ENCODE results near the gene CPNE6. TPM values are rescaled to one million over a fixed set of nuclear protein-coding genes. Genes with fewer than 3 reads are reported as not detected.
A peak's percentile ranks its signal among the peaks of the same experiment; 100 is the strongest.
"Not testable (repeated sequence)": the region's sequence is repeated elsewhere in the genome, so short reads cannot be mapped to it uniquely, and the experiment has no call there.

Gene CPNE6
- not detected for total RNA-seq

- Histone ChIP-seq H3K36me3 (no peaks in the 10 kb centered on the region), H3K27ac (no peak within 1 kb of the TSS), H3K27me3 (peaks cover 17 to 19% (median 18%) of the 10 kb centered on the region in 3 donors), H3K9me3 (no peaks in the 10 kb centered on the region), H3K4me1 (no peaks in the 10 kb centered on the region), H3K4me3 (no peak within 1 kb of the TSS)
- intact Hi-C loops (cut with DNase I; ENCODE audit: low total_unique reads) (no loop called here), in situ Hi-C loops (cut with MboI; ENCODE audit: low sequenced_read_pairs in 4 of 4) (no loop called here)
- no peak for TF ChIP-seq POLR2A (IDR thresholded peaks at IDR 0.05)
- TF ChIP-seq CTCF (IDR thresholded peaks at IDR 0.05 in 4 of 5, conservative IDR thresholded peaks at IDR 0.05 in 1 of 5) = no peak
- DNase-seq (no peak), ATAC-seq (no peak)
Measured at GRCh38 chr14:24071144-24071697, at the start of gene CPNE6. CPNE6 (plus strand) TSS chr14:24071562; CDS start chr14:24072937, 1,375 bp downstream.

GRCh38 chr14:24024939-24025418 is 46.4 kb upstream of the CPNE6 start:
- H3K9me3 ChIP-seq; H3K36me3 ChIP-seq; in situ Hi-C loops (cut with MboI; ENCODE audit: low sequenced_read_pairs in 4 of 4); ATAC-seq; intact Hi-C loops (cut with DNase I; ENCODE audit: low total_unique reads); H3K4me3 ChIP-seq; H3K27me3 ChIP-seq; H3K27ac ChIP-seq; H3K4me1 ChIP-seq; DNase-seq: not testable (repeated sequence)

- H3K4me3 ChIP-seq; H3K36me3 ChIP-seq; DNase-seq; H3K27ac ChIP-seq; H3K9me3 ChIP-seq; intact Hi-C loops (cut with DNase I; ENCODE audit: low total_unique reads); H3K27me3 ChIP-seq; ATAC-seq: not testable (repeated sequence)
- in situ Hi-C loops (cut with MboI; ENCODE audit: low sequenced_read_pairs in 4 of 4) = loop anchor here in 2 of 4 donors (10.0 kb wide), 1 partner anchor 45 kb away; the partner anchor contains the start of gene DHRS4L2 (in 2 of the 2)
- H3K4me1 ChIP-seq = peaks cover 4 to 17% of the 10 kb centered on the region in 2 donors
Measured at GRCh38 chr14:24029687-24030086, 41.7 kb upstream of the CPNE6 start.

GRCh38 chr14:24031331-24031730 is 40.0 kb upstream of the CPNE6 start:
- intact Hi-C loops (cut with DNase I; ENCODE audit: low total_unique reads); H3K36me3 ChIP-seq: not testable (repeated sequence)

GRCh38 chr14:24032727-24033418 is 38.5 kb upstream of the CPNE6 start:
- TF ChIP-seq POLR2A (IDR thresholded peaks at IDR 0.05) = no peak
- TF ChIP-seq CTCF (IDR thresholded peaks at IDR 0.05 in 4 of 5, conservative IDR thresholded peaks at IDR 0.05 in 1 of 5) = no peak
- H3K27me3 ChIP-seq = no peaks in the 10 kb centered on the region
- H3K9me3 ChIP-seq = no peaks in the 10 kb centered on the region
- peak overlapping the region; percentile 57 to 81 (median 67) for H3K27ac ChIP-seq
- in situ Hi-C loops (cut with MboI; ENCODE audit: low sequenced_read_pairs in 4 of 4) (loop anchor here in 2 of 4 donors (10.0 kb wide), 1 partner anchor 48 kb away; the partner anchor contains the start of gene DHRS4L2 (in 2 of the 2)), intact Hi-C loops (cut with DNase I; ENCODE audit: low total_unique reads) (no loop called here)
- DNase-seq (peak; percentile 62 to 77), ATAC-seq (peak; percentile 67 to 70)
- no peaks in the 10 kb centered on the region for H3K36me3 ChIP-seq
- H3K4me1 ChIP-seq = peaks cover 11 to 25% of the 10 kb centered on the region in 2 donors
- no peak overlapping the region for H3K4me3 ChIP-seq

More at GRCh38 chr14:24031331-24031730, 40.0 kb upstream of the CPNE6 start:
- DNase-seq, H3K27ac ChIP-seq, H3K4me3 ChIP-seq, H3K27me3 ChIP-seq, ATAC-seq, H3K9me3 ChIP-seq: not testable (repeated sequence)
- peaks cover 4 to 17% of the 10 kb centered on the region in 2 donors for H3K4me1 ChIP-seq
- in situ Hi-C loops (cut with MboI; ENCODE audit: low sequenced_read_pairs in 4 of 4) = loop anchor here in 2 of 4 donors (10.0 kb wide), 1 partner anchor 47 kb away; the partner anchor contains the start of gene DHRS4L2 (in 2 of the 2)

GRCh38 chr14:24035769-24036168 is 35.6 kb upstream of the CPNE6 start:
- Histone ChIP-seq H3K4me3 (peak overlapping the region; percentile 50 to 93 (median 64)), H3K4me1 (peaks cover 11 to 25% of the 10 kb centered on the region in 2 donors), H3K27ac (peak overlapping the region; percentile 81 to 96 (median 94))
- ATAC-seq = peak; percentile 9 to 15
- DNase-seq, H3K9me3 ChIP-seq, H3K27me3 ChIP-seq, H3K36me3 ChIP-seq: not testable (repeated sequence)
- peak in 1 of 5 experiments; percentile 15 for TF ChIP-seq CTCF (IDR thresholded peaks at IDR 0.05 in 4 of 5, conservative IDR thresholded peaks at IDR 0.05 in 1 of 5)
- intact Hi-C loops (cut with DNase I; ENCODE audit: low total_unique reads) (loop anchor here (1.0 to 2.0 kb wide), 3 partner anchors 21 to 74 kb away; no protein-coding TSS in a partner anchor), in situ Hi-C loops (cut with MboI; ENCODE audit: low sequenced_read_pairs in 4 of 4) (loop anchor here in 2 of 4 donors (10.0 kb wide), 1 partner anchor 51 kb away; the partner anchor contains the start of gene DHRS4L2 (in 2 of the 2))
